NT2/D1 (cell line): ENCODE data around the gene NFIA.

Experiments used
- DNase-seq: peaks from one replicate; pipeline ENCODE4 v3.0.0-alpha.2; 2011; ENCODE audit warnings: low read depth, low spot score
- H3K27me3 ChIP-seq: 2 replicates; pipeline ENCODE4 v1.6.0; 2011; ENCODE audit warnings: mild to moderate bottlenecking; ENCODE audit not compliant: insufficient read length, insufficient read depth
- H3K36me3 ChIP-seq: 2 replicates; pipeline ENCODE4 v1.6.1; 2011; ENCODE audit warnings: mild to moderate bottlenecking, low read length, mixed read lengths; ENCODE audit not compliant: insufficient read depth, insufficient read length
- H3K4me1 ChIP-seq: 2 replicates; pipeline ENCODE4 v1.5.1; 2011; ENCODE audit not compliant: insufficient read depth, insufficient read length
- H3K4me3 ChIP-seq: 2 replicates; pipeline ENCODE4 v1.5.1; 2011; ENCODE audit warnings: low read depth; ENCODE audit not compliant: insufficient read length
- H3K9ac ChIP-seq: 2 replicates; pipeline ENCODE4 v1.6.0; 2011; ENCODE audit warnings: low read depth; ENCODE audit not compliant: insufficient read length
- H3K9me3 ChIP-seq: 2 replicates; pipeline ENCODE4 v1.5.1; 2011; ENCODE audit warnings: mild to moderate bottlenecking, low read length; ENCODE audit not compliant: insufficient read depth
- SUZ12 ChIP-seq: IDR thresholded peaks from 2 replicates; pipeline ENCODE4 v1.6.1; 2011; ENCODE audit not compliant: insufficient read length, insufficient read depth; ENCODE audit errors: extremely low read depth
- YY1 ChIP-seq: IDR thresholded peaks from 2 replicates; pipeline ENCODE4 v1.6.1; 2011; ENCODE audit not compliant: insufficient read length, insufficient read depth
- ZNF274 ChIP-seq: IDR thresholded peaks from 2 replicates; pipeline ENCODE4 v1.6.1; 2011; ENCODE audit warnings: mild to moderate bottlenecking, low read depth, low read length

The NFIA gene

DNA sequence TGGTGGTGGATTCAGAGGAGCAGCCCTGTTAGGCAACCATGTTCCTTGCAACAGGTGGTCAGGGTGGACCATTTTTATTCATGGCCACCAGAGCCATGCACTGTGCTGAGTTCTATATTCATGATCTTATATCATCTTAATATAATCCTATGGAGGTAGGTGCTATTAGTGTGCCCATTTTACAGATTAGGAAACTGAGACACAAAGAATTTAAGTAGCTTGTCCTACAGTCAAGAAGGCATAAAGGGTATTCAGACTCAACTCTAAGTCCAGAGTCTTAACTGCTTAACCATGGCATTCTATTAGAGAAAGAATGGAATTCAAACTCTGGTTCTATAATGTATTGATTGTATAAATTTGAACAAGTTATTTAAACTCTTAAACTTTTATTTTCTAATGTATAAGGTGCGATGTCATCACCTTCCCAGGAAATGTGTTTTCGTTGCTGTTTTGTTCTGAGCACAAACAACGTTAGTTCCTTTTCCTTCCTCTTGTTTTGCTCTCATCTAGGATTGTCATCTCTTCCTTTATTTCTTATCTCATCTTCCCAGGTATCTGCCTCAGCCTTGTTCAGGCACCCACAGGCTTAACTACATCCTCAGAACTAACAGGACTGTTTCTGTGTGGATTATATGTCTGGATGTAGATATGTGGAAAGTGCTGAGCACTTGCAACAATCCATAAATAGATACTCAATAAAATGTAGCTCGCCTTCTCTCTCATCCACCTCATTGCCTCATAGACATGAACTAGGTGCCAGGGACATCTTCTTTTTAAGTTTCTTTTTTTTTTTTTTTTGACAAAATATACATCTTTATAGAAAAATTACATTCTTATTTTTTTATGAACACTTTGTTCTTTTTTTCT lies 207.1 kb downstream of the NFIA start:
- H3K9me3 ChIP-seq: no peaks in the 10 kb centered on the region
- H3K36me3 ChIP-seq: no peaks in the 10 kb centered on the region
- H3K9ac ChIP-seq: no peak overlapping the region
- H3K27me3 ChIP-seq: no peaks in the 10 kb centered on the region
- H3K4me1 ChIP-seq: no peaks in the 10 kb centered on the region
- DNase-seq: no peak
- TF ChIP-seq SUZ12: no peak
- no peak for TF ChIP-seq YY1
- no peak for TF ChIP-seq ZNF274
- H3K4me3 ChIP-seq: no peak overlapping the region

DNA sequence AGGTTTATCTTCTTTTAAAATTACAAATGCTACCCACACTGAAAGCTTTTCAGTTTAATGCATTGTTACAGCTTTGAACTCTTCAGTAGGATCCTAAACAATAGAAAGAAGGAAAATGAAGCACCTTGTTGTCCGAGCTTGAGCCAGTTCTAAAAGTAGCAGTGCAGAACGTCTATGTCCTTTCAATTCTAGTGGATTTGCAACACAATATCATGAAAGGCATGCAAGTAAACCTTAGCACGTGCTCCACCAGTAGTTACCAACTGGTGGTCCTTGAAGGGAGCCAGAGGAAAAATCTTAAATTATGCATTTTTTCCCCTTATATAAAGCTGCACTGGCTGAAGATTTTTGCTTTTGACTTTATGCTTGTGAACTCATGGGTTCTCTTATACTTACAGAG lies 208.2 kb downstream of the NFIA start:
- Histone ChIP-seq H3K27me3 (no peaks in the 10 kb centered on the region), H3K4me3 (no peak overlapping the region), H3K9ac (no peak overlapping the region), H3K4me1 (no peaks in the 10 kb centered on the region), H3K36me3 (no peaks in the 10 kb centered on the region), H3K9me3 (no peaks in the 10 kb centered on the region)
- TF ChIP-seq YY1 (no peak), SUZ12 (no peak), ZNF274 (no peak)
- DNase-seq: no peak

DNA sequence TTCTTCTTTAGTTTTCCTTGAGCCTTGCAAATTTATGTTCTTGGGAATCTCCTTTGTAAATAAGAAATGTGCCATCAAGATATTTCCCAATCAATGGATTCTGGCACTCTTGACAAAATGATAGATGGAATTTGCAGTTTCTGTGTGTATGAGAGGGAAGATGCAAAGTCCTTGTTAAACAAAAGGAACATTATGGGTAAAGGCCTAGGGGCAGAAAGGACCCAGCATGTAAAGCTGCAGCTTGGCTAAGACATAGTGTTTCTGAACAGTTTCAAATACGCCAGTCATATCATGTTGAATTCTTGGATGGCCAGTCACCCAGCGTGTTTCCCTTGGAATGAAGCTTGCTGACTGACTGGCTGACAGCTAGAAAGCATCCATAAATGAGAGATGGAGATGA lies 210.8 kb downstream of the NFIA start:
- no peaks in the 10 kb centered on the region for H3K36me3 ChIP-seq
- H3K4me1 ChIP-seq: no peaks in the 10 kb centered on the region
- no peaks in the 10 kb centered on the region for H3K27me3 ChIP-seq
- peaks cover 7% of the 10 kb centered on the region for H3K9me3 ChIP-seq
- TF ChIP-seq SUZ12 (no peak), YY1 (no peak), ZNF274 (no peak)
- no peak for DNase-seq
- no peak overlapping the region for H3K9ac ChIP-seq
- no peak overlapping the region for H3K4me3 ChIP-seq

DNA sequence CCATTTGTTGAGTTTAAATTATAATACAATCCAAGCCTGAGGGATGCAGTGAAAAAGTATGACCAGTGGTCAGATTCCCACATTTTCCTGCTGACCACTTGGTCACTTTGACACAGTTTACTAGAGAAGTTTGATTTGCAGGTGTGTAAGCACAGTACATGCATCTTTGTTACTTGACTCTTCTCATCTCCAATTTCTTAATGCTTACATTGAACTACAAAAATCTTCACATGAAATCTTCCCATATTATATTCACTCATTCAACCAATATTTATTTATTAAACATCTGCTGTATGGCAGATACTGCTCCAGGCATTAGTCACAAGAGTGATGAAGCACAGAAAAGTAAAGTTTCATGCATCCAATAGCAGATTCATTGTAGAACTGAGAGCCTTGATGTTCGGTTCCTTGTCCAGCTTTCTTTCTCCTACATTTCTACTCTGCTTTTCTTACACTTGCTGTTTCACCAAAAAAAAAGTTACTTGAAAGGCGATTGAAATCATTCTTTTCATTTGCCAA lies 211.7 kb downstream of the NFIA start:
- no peak for DNase-seq
- Histone ChIP-seq H3K4me3 (no peak overlapping the region), H3K36me3 (no peaks in the 10 kb centered on the region), H3K9ac (no peak overlapping the region), H3K9me3 (peaks cover 15% of the 10 kb centered on the region), H3K27me3 (no peaks in the 10 kb centered on the region), H3K4me1 (no peaks in the 10 kb centered on the region)
- TF ChIP-seq ZNF274: no peak
- TF ChIP-seq SUZ12: no peak
- TF ChIP-seq YY1: no peak

DNA sequence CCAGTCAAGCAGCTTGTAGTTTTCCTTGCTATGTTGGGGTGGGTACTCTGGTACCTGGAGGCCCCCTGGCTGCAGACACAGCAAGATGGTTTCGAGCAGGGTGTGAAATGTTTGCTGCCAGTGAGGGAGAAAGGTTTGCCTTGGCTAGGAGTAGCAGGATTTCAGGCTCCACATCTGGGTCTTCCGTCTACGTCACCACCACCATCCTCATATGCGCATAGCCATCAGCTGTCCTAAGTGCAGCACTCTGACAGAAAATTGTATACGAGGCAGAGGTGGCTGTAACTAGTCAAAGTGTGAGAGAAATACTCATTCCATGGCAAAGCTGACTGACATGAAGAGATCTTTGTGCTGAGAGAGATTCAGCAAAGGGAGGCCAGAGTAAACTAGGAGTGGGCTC lies 212.6 kb downstream of the NFIA start:
- peaks cover 19% of the 10 kb centered on the region for H3K9me3 ChIP-seq
- no peaks in the 10 kb centered on the region for H3K4me1 ChIP-seq
- H3K9ac ChIP-seq: no peak overlapping the region
- no peak overlapping the region for H3K4me3 ChIP-seq
- no peaks in the 10 kb centered on the region for H3K36me3 ChIP-seq
- H3K27me3 ChIP-seq: no peaks in the 10 kb centered on the region
- no peak for TF ChIP-seq YY1
- TF ChIP-seq ZNF274: no peak
- TF ChIP-seq SUZ12: no peak
- no peak for DNase-seq

DNA sequence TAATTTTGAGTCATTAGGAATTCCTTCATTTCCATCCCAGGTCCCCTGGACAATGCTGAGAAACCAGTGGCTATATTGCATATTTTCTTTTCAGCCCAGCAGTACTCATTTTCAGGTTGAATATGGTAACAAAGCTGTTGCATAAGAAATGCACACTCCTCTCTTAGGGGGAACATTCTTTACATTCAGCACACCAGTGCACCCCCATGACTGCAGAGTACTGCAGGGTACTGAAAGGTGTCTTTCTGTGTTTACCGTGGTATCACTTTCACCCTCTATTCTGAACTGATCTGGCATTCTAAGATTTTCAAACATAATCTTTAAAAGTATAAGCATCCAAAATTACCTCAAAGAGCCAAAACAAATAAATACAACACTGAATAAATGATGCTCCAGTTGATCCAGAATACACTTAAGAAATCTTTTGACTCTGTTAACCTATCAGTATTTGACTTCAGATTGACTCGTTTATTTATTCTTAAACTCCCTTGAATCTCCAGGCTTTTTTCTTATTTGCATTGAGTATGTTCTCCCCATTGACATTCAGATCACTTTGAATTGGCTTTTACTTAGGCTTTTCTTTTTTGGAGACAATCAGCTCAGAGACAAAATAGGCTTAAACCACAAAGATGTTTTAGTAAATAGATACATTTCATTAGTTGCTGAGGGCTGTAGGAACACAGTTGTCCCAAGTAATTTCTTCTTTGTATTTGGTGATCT lies 213.6 kb downstream of the NFIA start:
- Histone ChIP-seq H3K4me1 (no peaks in the 10 kb centered on the region), H3K4me3 (no peak overlapping the region), H3K27me3 (no peaks in the 10 kb centered on the region), H3K9ac (no peak overlapping the region), H3K9me3 (peaks cover 28% of the 10 kb centered on the region), H3K36me3 (no peaks in the 10 kb centered on the region)
- peak; percentile 33 for DNase-seq
- no peak for TF ChIP-seq YY1
- TF ChIP-seq ZNF274: no peak
- no peak for TF ChIP-seq SUZ12

DNA sequence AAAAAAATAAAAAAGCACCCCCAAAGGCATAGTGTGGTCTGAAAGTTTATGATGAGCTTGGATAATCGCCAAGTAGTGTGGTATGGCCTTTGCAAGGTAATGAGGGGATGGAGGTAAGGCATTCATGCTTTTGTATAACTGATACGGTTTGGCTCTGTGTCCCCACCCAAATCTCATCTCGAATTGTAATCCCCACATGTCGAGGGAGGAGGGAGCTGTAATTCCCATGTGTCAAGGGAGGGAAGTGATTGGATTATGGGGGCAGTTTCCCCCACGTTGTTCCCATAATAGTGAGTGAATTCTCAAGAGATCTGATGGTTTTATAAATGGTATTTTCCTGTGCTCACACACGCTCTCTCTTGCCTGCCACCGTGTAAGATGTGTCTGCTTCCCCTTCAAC lies 215.5 kb downstream of the NFIA start:
- no peak for TF ChIP-seq ZNF274
- TF ChIP-seq YY1: no peak
- no peak for TF ChIP-seq SUZ12
- Histone ChIP-seq H3K4me1 (no peaks in the 10 kb centered on the region), H3K36me3 (no peaks in the 10 kb centered on the region), H3K27me3 (no peaks in the 10 kb centered on the region), H3K4me3 (no peak overlapping the region), H3K9ac (no peak overlapping the region), H3K9me3 (peaks cover 28% of the 10 kb centered on the region)
- no peak for DNase-seq
